ENCODE measurements around the gene HGS. TPM values are rescaled to one million over a fixed set of nuclear protein-coding genes. Genes with fewer than 3 reads are reported as not detected.
A peak's percentile ranks its signal among the peaks of the same experiment; 100 is the strongest.

The HGS gene
- total and polyA plus RNA-seq, 2 of the 13 experiments (the other 11 are each of a cell fraction or from before 2014, with no cell fraction given), result 73.3 to 78.1 TPM

DNA sequence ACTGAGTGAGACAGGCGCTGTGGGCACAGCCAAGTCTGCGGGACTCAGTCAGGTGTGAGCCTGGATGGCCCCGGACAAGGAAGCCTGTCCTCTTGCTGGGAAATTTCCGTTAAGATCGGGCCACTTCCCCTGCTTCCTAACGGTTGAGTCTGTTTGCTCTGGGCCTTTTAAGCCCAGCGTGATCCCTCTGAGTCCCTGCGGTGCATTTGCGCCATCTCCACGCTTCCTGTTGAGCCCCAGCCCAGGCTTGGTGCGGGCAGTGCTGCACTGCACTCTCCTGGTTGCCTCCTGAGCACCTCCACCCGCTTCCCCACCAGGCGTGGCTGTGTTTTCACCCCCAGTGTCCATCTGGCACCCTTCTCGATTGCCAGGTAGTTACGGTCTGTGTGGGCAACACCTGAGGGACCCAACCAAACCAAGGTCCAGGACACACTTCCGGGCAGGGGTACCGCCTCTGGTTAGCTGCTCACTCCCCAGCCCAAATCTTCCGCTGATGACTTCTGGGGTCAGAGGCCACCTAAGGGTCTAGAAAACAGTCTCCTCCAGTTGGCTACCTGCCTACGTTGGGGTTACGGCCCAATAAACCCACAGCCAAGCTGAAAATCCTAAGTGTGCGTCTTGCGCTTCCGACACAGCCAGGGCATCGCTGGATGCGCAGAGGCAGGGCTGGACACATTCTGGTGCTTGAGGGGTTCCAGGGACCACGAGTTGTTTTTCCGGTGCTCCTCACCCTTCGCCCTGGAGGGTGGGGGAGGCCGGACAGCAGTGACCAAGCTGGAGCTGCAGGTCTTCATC lies 26.9 kb downstream of the HGS start (continued):
- TF ChIP-seq, protein P1, sequence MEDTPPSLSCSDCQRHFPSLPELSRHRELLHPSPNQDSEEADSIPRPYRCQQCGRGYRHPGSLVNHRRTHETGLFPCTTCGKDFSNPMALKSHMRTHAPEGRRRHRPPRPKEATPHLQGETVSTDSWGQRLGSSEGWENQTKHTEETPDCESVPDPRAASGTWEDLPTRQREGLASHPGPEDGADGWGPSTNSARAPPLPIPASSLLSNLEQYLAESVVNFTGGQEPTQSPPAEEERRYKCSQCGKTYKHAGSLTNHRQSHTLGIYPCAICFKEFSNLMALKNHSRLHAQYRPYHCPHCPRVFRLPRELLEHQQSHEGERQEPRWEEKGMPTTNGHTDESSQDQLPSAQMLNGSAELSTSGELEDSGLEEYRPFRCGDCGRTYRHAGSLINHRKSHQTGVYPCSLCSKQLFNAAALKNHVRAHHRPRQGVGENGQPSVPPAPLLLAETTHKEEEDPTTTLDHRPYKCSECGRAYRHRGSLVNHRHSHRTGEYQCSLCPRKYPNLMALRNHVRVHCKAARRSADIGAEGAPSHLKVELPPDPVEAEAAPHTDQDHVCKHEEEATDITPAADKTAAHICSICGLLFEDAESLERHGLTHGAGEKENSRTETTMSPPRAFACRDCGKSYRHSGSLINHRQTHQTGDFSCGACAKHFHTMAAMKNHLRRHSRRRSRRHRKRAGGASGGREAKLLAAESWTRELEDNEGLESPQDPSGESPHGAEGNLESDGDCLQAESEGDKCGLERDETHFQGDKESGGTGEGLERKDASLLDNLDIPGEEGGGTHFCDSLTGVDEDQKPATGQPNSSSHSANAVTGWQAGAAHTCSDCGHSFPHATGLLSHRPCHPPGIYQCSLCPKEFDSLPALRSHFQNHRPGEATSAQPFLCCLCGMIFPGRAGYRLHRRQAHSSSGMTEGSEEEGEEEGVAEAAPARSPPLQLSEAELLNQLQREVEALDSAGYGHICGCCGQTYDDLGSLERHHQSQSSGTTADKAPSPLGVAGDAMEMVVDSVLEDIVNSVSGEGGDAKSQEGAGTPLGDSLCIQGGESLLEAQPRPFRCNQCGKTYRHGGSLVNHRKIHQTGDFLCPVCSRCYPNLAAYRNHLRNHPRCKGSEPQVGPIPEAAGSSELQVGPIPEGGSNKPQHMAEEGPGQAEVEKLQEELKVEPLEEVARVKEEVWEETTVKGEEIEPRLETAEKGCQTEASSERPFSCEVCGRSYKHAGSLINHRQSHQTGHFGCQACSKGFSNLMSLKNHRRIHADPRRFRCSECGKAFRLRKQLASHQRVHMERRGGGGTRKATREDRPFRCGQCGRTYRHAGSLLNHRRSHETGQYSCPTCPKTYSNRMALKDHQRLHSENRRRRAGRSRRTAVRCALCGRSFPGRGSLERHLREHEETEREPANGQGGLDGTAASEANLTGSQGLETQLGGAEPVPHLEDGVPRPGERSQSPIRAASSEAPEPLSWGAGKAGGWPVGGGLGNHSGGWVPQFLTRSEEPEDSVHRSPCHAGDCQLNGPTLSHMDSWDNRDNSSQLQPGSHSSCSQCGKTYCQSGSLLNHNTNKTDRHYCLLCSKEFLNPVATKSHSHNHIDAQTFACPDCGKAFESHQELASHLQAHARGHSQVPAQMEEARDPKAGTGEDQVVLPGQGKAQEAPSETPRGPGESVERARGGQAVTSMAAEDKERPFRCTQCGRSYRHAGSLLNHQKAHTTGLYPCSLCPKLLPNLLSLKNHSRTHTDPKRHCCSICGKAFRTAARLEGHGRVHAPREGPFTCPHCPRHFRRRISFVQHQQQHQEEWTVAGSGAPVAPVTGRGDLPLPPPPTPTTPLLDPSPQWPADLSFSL (CRISPR knock-in tag; IDR thresholded peaks at IDR 0.05), result no peak
- TF ChIP-seq, protein P2, sequence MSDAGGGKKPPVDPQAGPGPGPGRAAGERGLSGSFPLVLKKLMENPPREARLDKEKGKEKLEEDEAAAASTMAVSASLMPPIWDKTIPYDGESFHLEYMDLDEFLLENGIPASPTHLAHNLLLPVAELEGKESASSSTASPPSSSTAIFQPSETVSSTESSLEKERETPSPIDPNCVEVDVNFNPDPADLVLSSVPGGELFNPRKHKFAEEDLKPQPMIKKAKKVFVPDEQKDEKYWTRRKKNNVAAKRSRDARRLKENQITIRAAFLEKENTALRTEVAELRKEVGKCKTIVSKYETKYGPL (CRISPR knock-in tag; IDR thresholded peaks at IDR 0.05), result no peak
- no peak for TF ChIP-seq ELF3 (CRISPR knock-in tag; IDR thresholded peaks at IDR 0.05)
- TF ChIP-seq ZNF761 (CRISPR knock-in tag; conservative IDR thresholded peaks at IDR 0.05), result no peak
- TF ChIP-seq ZNF552 (CRISPR knock-in tag; IDR thresholded peaks at IDR 0.05; ENCODE audit: borderline replicate concordance), result no peak
- TF ChIP-seq MTF1 (CRISPR knock-in tag; IDR thresholded peaks at IDR 0.05), result no peak
- TF ChIP-seq DR1 (CRISPR knock-in tag; IDR thresholded peaks at IDR 0.05), result no peak
- TF ChIP-seq, protein P3, sequence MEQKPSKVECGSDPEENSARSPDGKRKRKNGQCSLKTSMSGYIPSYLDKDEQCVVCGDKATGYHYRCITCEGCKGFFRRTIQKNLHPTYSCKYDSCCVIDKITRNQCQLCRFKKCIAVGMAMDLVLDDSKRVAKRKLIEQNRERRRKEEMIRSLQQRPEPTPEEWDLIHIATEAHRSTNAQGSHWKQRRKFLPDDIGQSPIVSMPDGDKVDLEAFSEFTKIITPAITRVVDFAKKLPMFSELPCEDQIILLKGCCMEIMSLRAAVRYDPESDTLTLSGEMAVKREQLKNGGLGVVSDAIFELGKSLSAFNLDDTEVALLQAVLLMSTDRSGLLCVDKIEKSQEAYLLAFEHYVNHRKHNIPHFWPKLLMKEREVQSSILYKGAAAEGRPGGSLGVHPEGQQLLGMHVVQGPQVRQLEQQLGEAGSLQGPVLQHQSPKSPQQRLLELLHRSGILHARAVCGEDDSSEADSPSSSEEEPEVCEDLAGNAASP (CRISPR knock-in tag; IDR thresholded peaks at IDR 0.05; ENCODE audit: borderline replicate concordance), result no peak
- TF ChIP-seq, protein P4, sequence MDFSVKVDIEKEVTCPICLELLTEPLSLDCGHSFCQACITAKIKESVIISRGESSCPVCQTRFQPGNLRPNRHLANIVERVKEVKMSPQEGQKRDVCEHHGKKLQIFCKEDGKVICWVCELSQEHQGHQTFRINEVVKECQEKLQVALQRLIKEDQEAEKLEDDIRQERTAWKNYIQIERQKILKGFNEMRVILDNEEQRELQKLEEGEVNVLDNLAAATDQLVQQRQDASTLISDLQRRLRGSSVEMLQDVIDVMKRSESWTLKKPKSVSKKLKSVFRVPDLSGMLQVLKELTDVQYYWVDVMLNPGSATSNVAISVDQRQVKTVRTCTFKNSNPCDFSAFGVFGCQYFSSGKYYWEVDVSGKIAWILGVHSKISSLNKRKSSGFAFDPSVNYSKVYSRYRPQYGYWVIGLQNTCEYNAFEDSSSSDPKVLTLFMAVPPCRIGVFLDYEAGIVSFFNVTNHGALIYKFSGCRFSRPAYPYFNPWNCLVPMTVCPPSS (IDR thresholded peaks at IDR 0.05), result no peak
- TF ChIP-seq, protein P5, sequence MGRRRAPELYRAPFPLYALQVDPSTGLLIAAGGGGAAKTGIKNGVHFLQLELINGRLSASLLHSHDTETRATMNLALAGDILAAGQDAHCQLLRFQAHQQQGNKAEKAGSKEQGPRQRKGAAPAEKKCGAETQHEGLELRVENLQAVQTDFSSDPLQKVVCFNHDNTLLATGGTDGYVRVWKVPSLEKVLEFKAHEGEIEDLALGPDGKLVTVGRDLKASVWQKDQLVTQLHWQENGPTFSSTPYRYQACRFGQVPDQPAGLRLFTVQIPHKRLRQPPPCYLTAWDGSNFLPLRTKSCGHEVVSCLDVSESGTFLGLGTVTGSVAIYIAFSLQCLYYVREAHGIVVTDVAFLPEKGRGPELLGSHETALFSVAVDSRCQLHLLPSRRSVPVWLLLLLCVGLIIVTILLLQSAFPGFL (CRISPR knock-in tag; IDR thresholded peaks at IDR 0.05), result no peak; the same call in 1 of the 2 replicates
- TF ChIP-seq, protein P6, sequence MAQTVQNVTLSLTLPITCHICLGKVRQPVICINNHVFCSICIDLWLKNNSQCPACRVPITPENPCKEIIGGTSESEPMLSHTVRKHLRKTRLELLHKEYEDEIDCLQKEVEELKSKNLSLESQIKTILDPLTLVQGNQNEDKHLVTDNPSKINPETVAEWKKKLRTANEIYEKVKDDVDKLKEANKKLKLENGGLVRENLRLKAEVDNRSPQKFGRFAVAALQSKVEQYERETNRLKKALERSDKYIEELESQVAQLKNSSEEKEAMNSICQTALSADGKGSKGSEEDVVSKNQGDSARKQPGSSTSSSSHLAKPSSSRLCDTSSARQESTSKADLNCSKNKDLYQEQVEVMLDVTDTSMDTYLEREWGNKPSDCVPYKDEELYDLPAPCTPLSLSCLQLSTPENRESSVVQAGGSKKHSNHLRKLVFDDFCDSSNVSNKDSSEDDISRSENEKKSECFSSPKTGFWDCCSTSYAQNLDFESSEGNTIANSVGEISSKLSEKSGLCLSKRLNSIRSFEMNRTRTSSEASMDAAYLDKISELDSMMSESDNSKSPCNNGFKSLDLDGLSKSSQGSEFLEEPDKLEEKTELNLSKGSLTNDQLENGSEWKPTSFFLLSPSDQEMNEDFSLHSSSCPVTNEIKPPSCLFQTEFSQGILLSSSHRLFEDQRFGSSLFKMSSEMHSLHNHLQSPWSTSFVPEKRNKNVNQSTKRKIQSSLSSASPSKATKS (CRISPR knock-in tag; IDR thresholded peaks at IDR 0.05), result no peak
- peak; percentile 29; the same call in 1 of the 2 replicates for TF ChIP-seq ELF1 (CRISPR knock-in tag; IDR thresholded peaks at IDR 0.05)
- TF ChIP-seq LCORL (IDR thresholded peaks at IDR 0.05), result no peak
- no peak for TF ChIP-seq LCORL (CRISPR knock-in tag; IDR thresholded peaks at IDR 0.05)
- no peak for TF ChIP-seq ZFP62 (CRISPR knock-in tag; IDR thresholded peaks at IDR 0.05)
- no peak for TF ChIP-seq ZNF383 (CRISPR knock-in tag; IDR thresholded peaks at IDR 0.05; ENCODE audit: borderline replicate concordance)
